Measurements from ENCODE around the gene ADAMTSL3. TPM values are rescaled to one million over a fixed set of nuclear protein-coding genes. Genes with fewer than 3 reads are reported as not detected.

ADAMTSL3 gene
- polyA plus RNA-seq, 1 experiment = 0.05 TPM

DNA sequence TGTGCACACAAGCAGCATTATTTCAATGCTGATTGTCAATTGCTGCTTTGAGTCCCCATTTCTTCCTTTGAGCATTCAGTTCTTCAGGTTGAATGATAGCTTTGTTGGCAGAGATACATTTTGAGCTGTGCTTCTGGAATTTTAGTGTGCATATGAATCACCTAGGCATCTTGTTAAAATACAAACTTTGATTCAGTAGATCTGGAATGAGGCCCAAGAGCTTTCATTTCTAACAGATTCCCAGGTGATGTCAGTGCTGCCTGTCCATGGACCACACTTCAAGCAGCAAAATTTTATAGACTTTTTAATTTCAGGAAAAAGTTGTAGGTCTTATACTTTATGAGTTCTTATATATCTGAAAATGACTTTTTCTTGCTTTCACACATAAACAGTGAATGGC is 131.1 kb downstream of the ADAMTSL3 start:
- no peaks in the 10 kb centered on the region for H3K27me3 ChIP-seq (ENCODE audit: control insufficient read depth, insufficient read depth, low read length)
- no peaks in the 10 kb centered on the region for H3K9me3 ChIP-seq (ENCODE audit: control insufficient read depth, insufficient read depth, low read length)
- CTCF ChIA-PET = no interaction called here
- H3K27ac ChIP-seq (ENCODE audit: low read depth, low read length) = no peak overlapping the region
- no peak for DNase-seq (ENCODE audit: low read depth, low spot score)
- POLR2A ChIA-PET = no interaction called here
- no peak overlapping the region for H3K4me3 ChIP-seq (ENCODE audit: low read depth, low read length)
- TF ChIP-seq, protein P1, sequence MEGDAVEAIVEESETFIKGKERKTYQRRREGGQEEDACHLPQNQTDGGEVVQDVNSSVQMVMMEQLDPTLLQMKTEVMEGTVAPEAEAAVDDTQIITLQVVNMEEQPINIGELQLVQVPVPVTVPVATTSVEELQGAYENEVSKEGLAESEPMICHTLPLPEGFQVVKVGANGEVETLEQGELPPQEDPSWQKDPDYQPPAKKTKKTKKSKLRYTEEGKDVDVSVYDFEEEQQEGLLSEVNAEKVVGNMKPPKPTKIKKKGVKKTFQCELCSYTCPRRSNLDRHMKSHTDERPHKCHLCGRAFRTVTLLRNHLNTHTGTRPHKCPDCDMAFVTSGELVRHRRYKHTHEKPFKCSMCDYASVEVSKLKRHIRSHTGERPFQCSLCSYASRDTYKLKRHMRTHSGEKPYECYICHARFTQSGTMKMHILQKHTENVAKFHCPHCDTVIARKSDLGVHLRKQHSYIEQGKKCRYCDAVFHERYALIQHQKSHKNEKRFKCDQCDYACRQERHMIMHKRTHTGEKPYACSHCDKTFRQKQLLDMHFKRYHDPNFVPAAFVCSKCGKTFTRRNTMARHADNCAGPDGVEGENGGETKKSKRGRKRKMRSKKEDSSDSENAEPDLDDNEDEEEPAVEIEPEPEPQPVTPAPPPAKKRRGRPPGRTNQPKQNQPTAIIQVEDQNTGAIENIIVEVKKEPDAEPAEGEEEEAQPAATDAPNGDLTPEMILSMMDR (IDR thresholded peaks at IDR 0.05; ENCODE audit: low read depth, low read length) = no peak

DNA sequence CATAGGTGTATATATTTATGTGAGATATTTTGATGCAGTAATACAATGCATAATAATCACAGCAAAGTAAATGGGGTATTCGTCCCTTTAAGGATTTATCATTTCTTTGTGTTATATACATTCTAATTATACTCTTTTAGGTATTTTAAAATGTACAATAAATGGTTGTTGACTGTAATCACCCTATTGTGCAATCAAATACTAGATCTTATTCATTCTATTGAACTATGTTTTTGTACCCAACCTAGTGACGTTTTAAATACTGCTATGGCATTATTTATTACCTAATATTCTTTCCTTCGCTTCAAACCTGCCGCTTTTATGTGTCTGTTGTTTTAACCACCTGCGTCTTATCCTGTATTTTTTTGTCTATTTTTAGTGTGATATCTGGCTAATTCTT is 132.4 kb downstream of the ADAMTSL3 start:
- TF ChIP-seq, protein P1 (IDR thresholded peaks at IDR 0.05; ENCODE audit: low read depth, low read length) = no peak
- Histone ChIP-seq H3K27ac (ENCODE audit: low read depth, low read length) (no peak overlapping the region), H3K4me3 (ENCODE audit: low read depth, low read length) (no peak overlapping the region), H3K9me3 (ENCODE audit: control insufficient read depth, insufficient read depth, low read length) (no peaks in the 10 kb centered on the region), H3K27me3 (ENCODE audit: control insufficient read depth, insufficient read depth, low read length) (no peaks in the 10 kb centered on the region)
- ChIA-PET CTCF (no interaction called here), POLR2A (no interaction called here)
- no peak for DNase-seq (ENCODE audit: low read depth, low spot score)

DNA sequence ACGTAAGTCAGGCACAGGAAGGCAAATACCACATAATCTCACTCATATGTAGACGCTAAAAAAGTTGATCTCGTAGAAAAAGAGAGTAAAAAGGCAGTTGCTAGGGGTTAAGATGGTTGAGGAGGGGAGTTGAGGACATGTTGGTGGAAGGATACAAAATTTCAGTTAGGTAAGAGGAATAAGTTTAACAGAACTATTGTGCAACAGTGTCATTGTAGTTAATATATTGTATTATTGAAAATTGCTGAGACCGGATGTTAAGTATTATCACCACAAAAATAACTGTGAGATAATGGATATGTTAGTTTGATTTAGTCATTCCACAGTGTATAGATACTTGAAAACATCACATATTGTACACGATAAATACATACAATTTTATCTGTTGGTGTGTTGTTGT is 139.1 kb downstream of the ADAMTSL3 start:
- ChIA-PET POLR2A (no interaction called here), CTCF (no interaction called here)
- no peak for DNase-seq (ENCODE audit: low read depth, low spot score)
- Histone ChIP-seq H3K9me3 (ENCODE audit: control insufficient read depth, insufficient read depth, low read length) (no peaks in the 10 kb centered on the region), H3K4me3 (ENCODE audit: low read depth, low read length) (no peak overlapping the region), H3K27ac (ENCODE audit: low read depth, low read length) (no peak overlapping the region), H3K27me3 (ENCODE audit: control insufficient read depth, insufficient read depth, low read length) (no peaks in the 10 kb centered on the region)
- TF ChIP-seq, protein P1 (IDR thresholded peaks at IDR 0.05; ENCODE audit: low read depth, low read length) = no peak

DNA sequence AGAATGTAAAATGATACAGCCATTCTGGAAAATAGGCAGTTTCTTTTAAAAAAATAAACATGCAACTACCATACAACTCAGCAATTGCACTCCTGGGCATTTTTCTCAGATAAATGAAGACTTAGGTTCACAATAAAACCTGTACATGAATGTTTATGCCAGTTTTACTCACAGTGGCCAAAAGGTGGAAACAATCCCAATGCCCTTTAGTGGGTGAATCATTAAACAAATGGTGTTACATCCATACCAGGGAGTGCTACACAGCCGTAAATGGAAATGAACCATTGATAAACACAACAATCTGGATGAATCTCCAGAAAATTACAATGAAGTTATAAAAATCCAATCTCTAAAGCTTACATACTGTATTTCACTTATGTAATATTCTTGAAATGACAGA is 140.3 kb downstream of the ADAMTSL3 start:
- no peaks in the 10 kb centered on the region for H3K9me3 ChIP-seq (ENCODE audit: control insufficient read depth, insufficient read depth, low read length)
- POLR2A ChIA-PET = no interaction called here
- CTCF ChIA-PET = no interaction called here
- no peak for DNase-seq (ENCODE audit: low read depth, low spot score)
- no peak overlapping the region for H3K4me3 ChIP-seq (ENCODE audit: low read depth, low read length)
- H3K27me3 ChIP-seq (ENCODE audit: control insufficient read depth, insufficient read depth, low read length) = no peaks in the 10 kb centered on the region
- TF ChIP-seq, protein P1 (IDR thresholded peaks at IDR 0.05; ENCODE audit: low read depth, low read length) = no peak
- H3K27ac ChIP-seq (ENCODE audit: low read depth, low read length) = no peak overlapping the region

DNA sequence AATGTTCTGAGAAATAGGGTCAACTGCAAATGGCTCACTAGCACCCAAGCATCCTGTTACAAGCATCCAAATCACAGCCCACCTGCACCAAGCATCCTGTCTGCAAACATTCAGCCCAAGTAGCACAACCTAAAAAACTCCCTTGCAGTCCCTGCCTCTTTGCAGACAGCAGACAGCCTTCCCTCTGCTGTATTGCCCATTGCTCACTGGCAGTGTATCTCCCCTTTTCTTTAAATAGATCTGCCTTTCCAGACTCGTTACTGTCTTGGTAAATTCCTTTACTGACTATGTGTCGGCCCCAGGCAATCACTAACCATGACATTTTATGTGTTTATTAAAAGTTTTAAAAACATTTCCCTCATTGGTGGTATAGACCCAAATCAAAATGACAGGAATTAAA is 155.4 kb downstream of the ADAMTSL3 start:
- H3K27me3 ChIP-seq (ENCODE audit: control insufficient read depth, insufficient read depth, low read length) = no peaks in the 10 kb centered on the region
- TF ChIP-seq, protein P1 (IDR thresholded peaks at IDR 0.05; ENCODE audit: low read depth, low read length) = no peak
- ChIA-PET CTCF (no interaction called here), POLR2A (no interaction called here)
- DNase-seq (ENCODE audit: low read depth, low spot score) = no peak
- H3K4me3 ChIP-seq (ENCODE audit: low read depth, low read length) = no peak overlapping the region
- H3K27ac ChIP-seq (ENCODE audit: low read depth, low read length) = no peak overlapping the region
- no peaks in the 10 kb centered on the region for H3K9me3 ChIP-seq (ENCODE audit: control insufficient read depth, insufficient read depth, low read length)

All from AG04450 (cell line).